D721Med (cell line): ENCODE measurements around the gene VAV3.

ENCODE experiments used
- DNase-seq: peaks from one replicate; pipeline ENCODE4 v3.0.0; 2011; ENCODE audit warnings: low spot score; ENCODE audit not compliant: insufficient read length
- FAIRE-seq: peaks from 2 replicates; lab custom pipeline; 2011; peaks lifted over from hg19 to GRCh38; lab: Jason Lieb, UNC
- CTCF ChIP-seq: IDR thresholded peaks from 2 replicates; pipeline ENCODE4 v1.5.1; 2012; ENCODE audit warnings: mild to moderate bottlenecking, control low read depth; ENCODE audit not compliant: insufficient read depth; ENCODE audit errors: missing control alignments

The VAV3 gene

GRCh38 chr1:107875689-107876088, 89.3 kb downstream of the VAV3 start:
- FAIRE-seq, result no peak
- no peak for DNase-seq
- TF ChIP-seq CTCF, result no peak

GRCh38 chr1:107874221-107874620, 90.8 kb downstream of the VAV3 start:
- TF ChIP-seq CTCF, result no peak
- DNase-seq, result no peak
- no peak for FAIRE-seq

- FAIRE-seq, result no peak
- TF ChIP-seq CTCF, result no peak
- no peak for DNase-seq
Observed at GRCh38 chr1:107871687-107872395, 93.1 kb downstream of the VAV3 start.

GRCh38 chr1:107871259-107871658, 93.7 kb downstream of the VAV3 start:
- no peak for TF ChIP-seq CTCF
- FAIRE-seq (no peak), DNase-seq (no peak)

DNA sequence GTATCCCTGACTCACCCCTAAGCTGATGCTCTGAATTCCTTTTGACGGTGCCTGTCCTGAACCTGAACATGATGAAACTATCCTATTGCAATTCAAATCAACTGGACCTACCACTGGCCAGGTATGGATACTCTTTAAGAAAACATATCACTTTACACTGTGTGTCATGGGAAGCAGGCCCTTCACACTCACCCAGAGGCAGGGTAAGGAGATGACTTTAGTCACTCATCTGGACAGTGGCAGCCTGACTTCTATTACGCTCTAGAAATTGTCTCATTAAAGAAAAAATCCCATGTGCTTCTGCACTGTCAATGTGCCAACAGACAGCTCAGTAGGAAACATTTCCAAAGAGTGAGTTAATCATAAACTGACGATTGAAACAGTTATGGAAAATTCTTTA, 94.3 kb downstream of the VAV3 start:
- DNase-seq, result no peak
- FAIRE-seq, result no peak
- no peak for TF ChIP-seq CTCF

DNA sequence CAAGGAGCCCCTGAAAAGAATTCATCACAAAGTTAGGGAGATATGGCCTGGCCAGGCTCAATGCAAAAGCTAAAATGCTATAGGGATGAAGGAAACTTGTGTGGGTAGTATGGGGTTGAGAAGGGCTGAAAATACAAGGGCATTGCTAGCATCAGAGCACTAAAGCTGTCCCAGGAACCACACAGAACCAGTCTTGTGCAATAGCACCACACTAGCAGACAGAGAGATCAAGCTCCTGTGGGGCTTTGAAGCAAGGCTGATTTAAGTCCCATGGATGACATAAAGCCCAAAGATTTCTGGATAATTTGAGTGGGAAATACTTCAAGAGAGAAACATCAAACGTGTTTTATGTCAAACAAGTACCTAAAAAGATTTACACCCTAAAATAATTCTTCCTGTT, 97.1 kb downstream of the VAV3 start:
- DNase-seq (no peak), FAIRE-seq (no peak)
- TF ChIP-seq CTCF, result no peak

- no peak for FAIRE-seq
- no peak for DNase-seq
- TF ChIP-seq CTCF, result no peak
Observed at GRCh38 chr1:107867422-107867821, 97.6 kb downstream of the VAV3 start.
